Right lobe of liver (tissue), 6 donors: ENCODE data around the gene EXD1. TPM values are rescaled to one million over a fixed set of nuclear protein-coding genes. Genes with fewer than 3 reads are reported as not detected.
"Not testable (repeated sequence)": the region's sequence is repeated elsewhere in the genome, so short reads cannot be mapped to it uniquely, and the experiment has no call there.

ENCODE experiments used
- ATAC-seq, 4 donors: fragments of 200-7000 bp; cut with Tn5 transposase; one replicate each; pipeline ENCODE4 v1.9.1; 2020; ENCODE audit warnings: mild to moderate bottlenecking in 4 of 4, moderate library complexity in 4 of 4
- DNase-seq, 3 donors: peaks; one replicate each; pipeline ENCODE4 v3.0.0-alpha.2; 2020
- H3K27ac ChIP-seq, 3 donors: fragments of 200-600 bp; one replicate each; pipeline ENCODE4 v1.8.0; 2022
- H3K27me3 ChIP-seq, 2 donors: fragments of 200-600 bp; one replicate each; pipeline ENCODE4 v1.8.0; 2022
- H3K36me3 ChIP-seq, 4 donors: fragments of 200-600 bp; sonication (generic) in 1 of 4; one replicate each; pipeline versions ENCODE4 v1.5.1 to v1.8.0; 2017 to 2022; ENCODE audit warnings: control low read depth in 1 of 4
- H3K4me1 ChIP-seq, 4 donors: fragments of 200-600 bp; sonication (generic) in 1 of 4; one replicate each; pipeline versions ENCODE4 v1.5.1 to v1.8.0; 2017 to 2022; ENCODE audit warnings: control low read depth in 1 of 4
- H3K4me3 ChIP-seq, 3 donors: fragments of 200-600 bp; one replicate each; pipeline ENCODE4 v1.8.0; 2022
- H3K9me3 ChIP-seq, 4 donors: fragments of 200-600 bp; sonication (generic) in 1 of 4; one replicate each; pipeline versions ENCODE4 v1.5.1 to v1.8.0; 2017 to 2022; ENCODE audit warnings: control low read depth in 1 of 4
- CTCF ChIP-seq, 4 donors: fragments of 200-600 bp in 3 of 4; fragments of 450-650 bp in 1 of 4; IDR thresholded peaks; one replicate each; pipeline versions ENCODE4 v1.5.1 to v1.8.0; 2016 to 2022; ENCODE audit warnings: antibody characterized with exemption in 4 of 4, mild to moderate bottlenecking in 2 of 4
- POLR2A ChIP-seq: fragments of 450-650 bp; IDR thresholded peaks from one replicate; pipeline ENCODE4 v1.6.1; 2017; ENCODE audit warnings: antibody characterized with exemption, mild to moderate bottlenecking
- WGBS: methylation state at CpG from one replicate; pipeline ENCODE4 v1.1.6; 2018; ENCODE audit warnings: low coverage, low lambda C conversion rate; ENCODE audit not compliant: insufficient coverage; ENCODE audit errors: missing lambda C conversion rate; 5-methylcytosine and 5-hydroxymethylcytosine counted together
- intact Hi-C, 2 donors: fragments of 100-400 bp; cut with DNase I; formaldehyde crosslinking; loops; one replicate each; pipeline versions ENCODE4 v1.11.2 to v1.14.1; 2022
- total RNA-seq, 6 experiments: library from RNA; depleted of rRNA in 2 of 6; stranded (reverse); fragments of >200 nt in 2 of 6; fragmentation: NEBNext Ultra II Directional in 3 of 6; extraction: Animal tissue kit (Norgen Biotek cat#: 25700) in 3 of 6; gene quantifications; one replicate each; pipeline versions ENCODE4 v1.1.0 to v1.2.4, GENCODE V29; 2016 to 2023
- donor health status: DM: no; HTN: yes; CAD: no.
- donor health status: DM: no; HTN: no; CAD: no.
- donor health status: DM: no; HTN: no; CAD: no.
- donor health status: DM: no; HTN: yes; CAD: no.
- donor health status: DM: no; HTN: yes; CAD: no.

EXD1 gene
- total RNA-seq, 6 experiments from 2014 or later = 0.22 TPM; not detected in 5

DNA sequence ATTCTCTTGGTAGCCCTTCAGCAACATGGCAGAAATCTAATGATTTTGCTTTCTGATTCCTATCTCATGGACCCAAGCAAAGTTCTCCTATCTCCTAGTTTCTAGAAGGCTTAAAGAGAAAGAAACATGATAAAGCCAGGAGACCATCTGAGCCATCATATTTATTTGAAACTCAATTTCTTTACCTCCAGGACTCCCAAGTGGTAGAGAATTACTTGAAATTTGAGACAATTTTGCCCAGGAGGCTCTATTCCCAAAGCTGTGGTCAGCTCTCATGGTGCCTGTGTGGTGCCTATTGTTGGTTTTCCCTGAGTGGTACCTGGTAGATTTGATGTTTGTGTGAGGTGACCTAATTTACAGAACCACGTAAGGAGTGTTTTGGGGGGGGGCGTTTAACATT is 39.3 kb upstream of the EXD1 start:
- Histone ChIP-seq H3K9me3 (no peaks in the 10 kb centered on the region), H3K27ac (no peak overlapping the region), H3K4me3 (no peak overlapping the region), H3K36me3 (peaks cover 0 to 74% (median 23%) of the 10 kb centered on the region in 4 donors), H3K4me1 (no peaks in the 10 kb centered on the region), H3K27me3 (no peaks in the 10 kb centered on the region)
- TF ChIP-seq POLR2A (no peak), CTCF (IDR thresholded peaks at IDR 0.05) (no peak)
- 100% methylated on average over 2 of the region's 2 CpGs for WGBS
- intact Hi-C loops = no loop called here
- no peak for DNase-seq
- ATAC-seq = no peak

DNA sequence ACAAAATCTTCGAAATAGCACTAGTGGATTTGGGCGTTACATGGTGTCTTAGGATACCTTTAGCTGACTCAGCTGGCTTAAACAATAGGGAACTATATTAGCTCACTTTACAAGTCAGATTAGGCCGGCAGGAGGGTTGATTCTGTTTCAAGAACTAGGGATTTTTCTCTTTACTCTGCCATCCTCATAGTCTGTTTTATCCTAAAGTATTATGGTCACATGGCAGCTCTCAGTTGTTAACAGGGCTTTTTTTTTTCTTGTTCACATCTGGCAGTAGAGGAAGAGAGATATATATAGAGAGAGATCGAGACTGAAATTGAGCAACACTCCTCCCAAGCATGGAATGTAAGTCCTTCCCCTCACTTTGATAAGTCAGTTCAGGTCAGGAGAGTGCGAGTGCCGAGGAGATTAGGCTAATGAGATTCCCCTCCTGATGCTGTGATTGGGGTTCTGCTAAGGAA is 33.4 kb upstream of the EXD1 start:
- DNase-seq (no peak), ATAC-seq (no peak)
- TF ChIP-seq POLR2A = no peak
- no peak for TF ChIP-seq CTCF (IDR thresholded peaks at IDR 0.05)
- no peaks in the 10 kb centered on the region for H3K9me3 ChIP-seq
- no peak overlapping the region for H3K4me3 ChIP-seq
- peaks cover 0 to 46% (median 19%) of the 10 kb centered on the region in 4 donors for H3K36me3 ChIP-seq
- WGBS = 51% methylated on average over 6 of the region's 6 CpGs
- no peaks in the 10 kb centered on the region for H3K27me3 ChIP-seq
- intact Hi-C loops = no loop called here
- peaks cover 0 to 52% (median 18%) of the 10 kb centered on the region in 4 donors for H3K4me1 ChIP-seq
- peak overlapping the region in 2 of 3 donors; percentile 9 to 93 for H3K27ac ChIP-seq

DNA sequence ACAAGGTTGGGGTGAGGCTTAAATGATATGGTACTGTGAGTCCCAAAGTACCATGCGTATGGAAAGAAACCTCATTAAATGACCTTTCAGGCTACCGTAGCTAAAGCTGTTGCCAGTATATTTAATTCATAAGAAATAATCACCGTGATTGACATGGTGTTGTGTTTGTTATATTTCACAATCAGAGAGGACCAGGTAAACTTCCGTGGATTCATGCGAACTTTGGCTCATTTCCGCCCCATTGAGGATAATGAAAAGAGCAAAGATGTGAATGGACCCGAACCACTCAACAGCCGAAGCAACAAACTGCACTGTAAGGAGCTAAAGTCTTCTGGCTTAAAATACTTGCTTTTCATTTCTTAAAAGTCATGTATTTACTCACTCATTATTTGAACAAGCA is 32.0 kb upstream of the EXD1 start:
- DNase-seq = no peak
- Histone ChIP-seq H3K27ac (peak overlapping the region in 2 of 3 donors; percentile 9 to 93), H3K4me3 (no peak overlapping the region), H3K4me1 (peaks cover 0 to 66% (median 18%) of the 10 kb centered on the region in 4 donors), H3K36me3 (peaks cover 0 to 50% (median 19%) of the 10 kb centered on the region in 4 donors), H3K9me3 (no peaks in the 10 kb centered on the region), H3K27me3 (no peaks in the 10 kb centered on the region)
- WGBS = 39% methylated on average over 8 of the region's 8 CpGs
- ATAC-seq = peak; percentile 7 to 43 (median 18)
- intact Hi-C loops = no loop called here
- TF ChIP-seq CTCF (IDR thresholded peaks at IDR 0.05) (no peak), POLR2A (no peak)

DNA sequence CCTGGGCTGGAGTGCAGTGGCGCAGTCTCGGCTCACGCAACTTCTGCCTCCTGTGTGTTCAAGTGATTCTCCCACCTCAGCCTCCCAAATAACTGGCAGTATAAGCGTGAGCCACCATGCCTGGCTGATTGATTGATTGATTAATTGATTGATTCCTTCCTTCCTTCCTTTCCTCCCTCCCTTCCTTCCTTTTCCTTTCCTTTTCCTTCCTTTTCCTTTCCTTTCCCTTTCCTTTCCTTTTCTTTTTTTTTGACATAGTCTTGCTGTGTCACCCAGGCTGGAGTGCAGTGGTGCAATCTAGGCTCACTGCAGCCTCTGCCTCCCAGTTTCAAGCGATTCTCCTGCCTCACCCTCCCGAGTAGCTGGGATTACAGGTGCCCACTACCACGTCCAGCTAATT is 30.4 kb upstream of the EXD1 start:
- DNase-seq, H3K9me3 ChIP-seq, H3K4me3 ChIP-seq, H3K27me3 ChIP-seq, ATAC-seq, intact Hi-C loops: not testable (repeated sequence)
- WGBS = 82% methylated on average over 7 of the region's 7 CpGs
- peak overlapping the region in 2 of 3 donors; percentile 93 to 96 for H3K27ac ChIP-seq
- H3K4me1 ChIP-seq = peaks cover 0 to 79% (median 20%) of the 10 kb centered on the region in 4 donors
- peaks cover 0 to 42% (median 16%) of the 10 kb centered on the region in 4 donors for H3K36me3 ChIP-seq

- Histone ChIP-seq H3K9me3 (no peaks in the 10 kb centered on the region), H3K36me3 (peaks cover 0 to 33% (median 13%) of the 10 kb centered on the region in 4 donors), H3K27me3 (no peaks in the 10 kb centered on the region), H3K4me1 (peaks cover 0 to 90% (median 24%) of the 10 kb centered on the region in 4 donors), H3K27ac (peak overlapping the region; percentile 67 to 96 (median 93)), H3K4me3 (peak overlapping the region in 1 of 3 donors; percentile 4)
- DNase-seq (peak; percentile 82 to 93 (median 91)), ATAC-seq (peak; percentile 71 to 89 (median 76))
- TF ChIP-seq POLR2A (no peak), CTCF (IDR thresholded peaks at IDR 0.05) (no peak)
- WGBS = 25% methylated on average over 12 of the region's 12 CpGs
- intact Hi-C loops = no loop called here
These were observed 29.1 kb upstream of the EXD1 start for GRCh38 chr15:41259546-41260189.
